Kidney capillary endothelial cell (primary cell): ENCODE data around the gene MPP3.

Source experiments
- DNase-seq: peaks from one replicate; pipeline ENCODE4 v3.0.0-alpha.2; 2018; ENCODE audit warnings: low spot score

The MPP3 gene

GRCh38 chr17:43832168-43832975 lies 574 bp downstream of the MPP3 start:
- no peak for DNase-seq

- DNase-seq = no peak
Measured at GRCh38 chr17:43831633-43832032, 1.3 kb downstream of the MPP3 start.

GRCh38 chr17:43830510-43831140 lies 2.3 kb downstream of the MPP3 start:
- DNase-seq = no peak

- DNase-seq = no peak
Measured at GRCh38 chr17:43829738-43830137, 3.2 kb downstream of the MPP3 start.

GRCh38 chr17:43827596-43827995 lies 5.3 kb downstream of the MPP3 start:
- DNase-seq = no peak

DNA sequence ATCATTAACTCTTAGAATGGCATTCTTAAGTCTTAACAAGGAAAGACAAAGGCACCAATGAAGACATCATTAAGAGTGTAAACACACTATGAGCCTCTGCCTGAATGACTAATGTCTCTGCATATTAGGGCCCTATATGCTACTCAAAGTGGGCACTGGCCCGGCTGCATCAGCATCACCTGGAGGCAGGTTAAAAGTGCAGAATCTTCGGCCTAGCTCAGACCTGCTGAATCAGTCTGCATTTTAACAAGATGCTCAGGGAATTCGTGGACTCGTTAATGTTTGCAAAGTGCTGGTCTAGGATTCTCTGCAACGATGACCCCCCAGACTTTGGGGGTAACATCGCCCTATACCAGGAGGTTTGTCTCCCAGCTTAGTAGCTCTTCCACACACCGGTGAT lies 6.7 kb downstream of the MPP3 start:
- no peak for DNase-seq

GRCh38 chr17:43825567-43825966 lies 7.4 kb downstream of the MPP3 start:
- no peak for DNase-seq

DNA sequence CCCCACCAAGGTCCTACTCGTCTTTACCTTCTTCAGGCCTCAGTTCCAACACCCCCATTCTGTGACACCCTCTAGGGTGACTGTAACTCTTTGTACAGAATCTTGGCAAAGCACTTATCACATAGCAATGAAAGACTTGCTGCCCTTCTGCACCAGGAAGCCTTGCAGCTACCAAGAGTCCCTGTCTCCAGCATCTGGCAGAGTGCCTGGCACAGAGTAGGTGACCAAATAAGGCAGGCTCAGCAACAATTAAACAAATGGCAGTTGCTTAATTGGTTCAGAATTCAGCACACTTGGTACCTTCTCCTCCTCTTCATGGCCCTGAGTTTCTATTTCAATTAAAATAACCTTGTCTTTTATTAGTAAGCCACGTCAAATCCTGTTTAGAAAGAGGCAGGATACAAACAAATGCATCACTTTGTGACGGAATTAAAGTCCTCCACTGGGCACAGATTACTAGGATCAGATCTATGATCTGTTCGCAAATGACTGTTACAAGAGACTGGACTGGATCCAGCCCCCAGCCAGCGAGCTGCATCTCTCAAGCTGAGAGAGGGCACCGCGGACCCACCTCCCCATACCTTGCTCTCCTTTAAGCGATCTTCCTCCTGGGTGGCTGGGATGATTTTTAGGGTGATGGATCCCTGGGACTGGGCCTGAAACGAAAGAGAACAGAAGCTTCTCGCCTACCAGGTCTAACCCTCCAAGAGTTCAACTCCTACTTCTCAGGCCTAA lies 9.4 kb downstream of the MPP3 start:
- DNase-seq = no peak

DNA sequence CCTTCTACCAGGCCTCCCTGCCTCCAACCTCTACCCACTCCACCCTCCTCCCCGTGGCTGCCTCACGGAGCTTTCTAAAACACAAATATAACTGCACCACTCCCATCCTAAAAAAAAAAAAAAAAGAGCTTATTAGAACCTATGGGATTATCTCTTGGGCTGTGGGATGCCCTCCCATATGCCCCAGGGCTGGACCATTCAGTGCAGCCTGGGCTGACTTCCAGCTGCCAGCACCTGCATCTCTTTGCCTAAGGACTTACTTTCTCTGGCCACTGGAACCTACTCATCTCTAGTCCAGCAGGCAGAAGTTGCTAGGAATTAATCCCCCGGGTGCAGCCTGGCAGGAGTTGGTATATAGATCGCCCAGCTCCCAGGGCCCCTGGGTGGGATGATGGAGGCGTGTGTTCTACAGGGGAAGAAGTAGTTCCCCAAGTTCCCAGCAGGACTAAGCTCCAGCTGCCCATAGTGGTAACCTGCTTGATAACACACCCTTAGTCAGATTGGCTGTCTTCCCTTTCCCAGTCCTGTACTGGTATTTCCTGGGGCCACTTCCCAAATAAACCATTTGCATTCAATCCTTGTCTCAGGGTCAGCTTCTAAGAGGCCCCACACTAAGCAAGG lies 10.3 kb downstream of the MPP3 start:
- DNase-seq = no peak

- DNase-seq = no peak
Measured at GRCh38 chr17:43820759-43821158, 12.2 kb downstream of the MPP3 start.

- DNase-seq = no peak
Measured at GRCh38 chr17:43818966-43819365, 14.0 kb downstream of the MPP3 start.

DNA sequence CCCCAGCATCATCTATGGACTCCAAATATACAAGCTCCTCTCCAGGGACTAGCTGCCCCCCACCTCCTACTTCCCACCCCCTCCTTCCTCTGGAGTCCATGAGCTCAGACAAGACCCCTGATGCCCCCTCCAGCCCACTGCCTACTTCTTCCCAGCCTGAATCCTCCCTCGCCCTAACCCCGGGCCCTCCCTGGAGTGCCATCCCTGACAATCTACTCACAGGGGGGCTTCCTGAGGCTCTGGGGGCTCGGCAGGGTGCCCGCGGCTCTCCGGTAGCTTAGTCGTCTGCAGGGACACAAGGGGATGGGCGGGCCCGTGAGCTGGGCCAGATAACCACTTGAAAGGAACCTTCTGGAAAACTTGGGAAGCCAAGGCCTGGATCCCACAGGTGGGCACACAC lies 15.1 kb downstream of the MPP3 start:
- DNase-seq = no peak

GRCh38 chr17:43816336-43817320 lies 16.3 kb downstream of the MPP3 start:
- no peak for DNase-seq

DNA sequence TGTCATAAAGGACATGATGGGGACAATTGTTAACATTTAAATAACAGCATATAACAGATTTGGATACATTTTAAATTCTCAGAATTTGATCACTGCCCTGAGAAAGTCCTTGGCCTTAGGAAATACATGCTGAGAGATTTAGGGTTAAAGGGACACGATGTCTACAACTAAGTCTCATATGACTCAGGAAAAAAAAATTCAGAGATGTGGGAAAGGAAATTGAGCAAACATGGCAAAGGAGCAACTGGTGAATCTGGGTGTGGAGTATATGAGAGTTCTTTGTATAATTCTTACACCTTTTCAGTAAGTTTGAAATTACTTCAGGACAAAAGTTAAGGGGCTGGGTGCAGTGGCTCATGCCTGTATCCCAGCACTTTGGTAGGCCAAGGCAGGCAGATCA lies 18.2 kb downstream of the MPP3 start:
- peak; percentile 52 for DNase-seq

- DNase-seq = no peak
Measured at GRCh38 chr17:43814026-43814425, 18.9 kb downstream of the MPP3 start.

DNA sequence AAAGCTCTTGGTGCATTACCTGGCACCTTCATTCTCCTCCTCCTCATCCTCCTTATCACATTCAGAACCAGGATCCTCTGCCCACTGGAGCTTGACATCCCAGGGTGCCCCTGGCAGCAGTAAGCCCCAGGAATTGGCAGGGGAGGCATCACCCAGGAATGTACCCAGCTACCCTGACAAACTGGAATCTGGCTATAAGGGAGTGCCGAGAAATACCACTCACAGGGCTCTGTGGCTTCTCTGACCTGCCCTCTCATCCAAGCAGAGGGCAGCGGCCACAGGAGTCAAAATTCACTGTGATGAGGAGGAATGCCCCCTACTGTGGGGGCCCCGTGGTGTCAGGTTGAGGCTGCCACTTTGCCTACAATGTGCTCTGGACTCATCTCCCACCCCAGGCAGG lies 19.6 kb downstream of the MPP3 start:
- DNase-seq = no peak

DNA sequence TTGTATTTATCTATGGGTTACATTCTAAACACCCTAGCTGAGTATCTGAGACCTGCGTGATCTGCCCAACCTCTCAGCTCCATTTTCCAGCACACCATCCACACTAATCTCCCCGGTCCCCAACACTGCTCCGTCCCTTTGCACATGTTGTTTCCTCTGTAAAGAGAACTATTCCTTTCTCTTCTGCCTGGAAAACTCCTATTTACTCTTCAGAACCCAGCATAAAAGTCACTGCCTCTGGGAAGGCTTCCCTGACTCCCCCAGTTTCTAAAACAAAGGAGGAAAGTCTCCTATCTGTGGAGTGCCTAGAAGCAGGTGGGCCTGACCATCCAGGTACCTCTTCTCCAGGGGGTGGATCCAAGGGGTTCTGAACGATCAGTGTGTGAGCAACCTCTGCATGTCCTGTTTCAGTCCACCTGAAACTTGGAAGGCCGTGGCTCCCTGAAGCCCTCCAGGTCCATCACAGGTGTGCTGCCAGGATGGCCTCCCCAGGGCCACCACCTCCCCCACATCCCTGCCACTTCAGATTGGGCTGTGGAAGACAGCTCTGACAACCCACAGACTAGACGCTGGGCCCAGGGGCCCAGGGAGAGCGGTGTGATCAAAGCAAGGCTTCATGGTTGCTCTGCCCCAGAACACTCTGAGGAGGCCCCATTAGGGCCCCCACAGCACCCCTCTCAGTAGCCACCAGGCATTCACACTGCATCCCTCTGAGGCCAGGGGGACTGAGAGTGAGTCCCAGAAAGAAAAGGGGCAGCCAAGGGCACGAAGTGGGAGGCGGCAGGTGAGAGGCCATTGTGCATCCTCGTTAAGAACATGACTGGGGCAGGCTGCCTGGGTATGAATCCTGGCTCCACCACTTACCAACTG lies 20.3 kb downstream of the MPP3 start:
- no peak for DNase-seq

- no peak for DNase-seq
Measured at GRCh38 chr17:43810823-43811222, 22.1 kb downstream of the MPP3 start.

DNA sequence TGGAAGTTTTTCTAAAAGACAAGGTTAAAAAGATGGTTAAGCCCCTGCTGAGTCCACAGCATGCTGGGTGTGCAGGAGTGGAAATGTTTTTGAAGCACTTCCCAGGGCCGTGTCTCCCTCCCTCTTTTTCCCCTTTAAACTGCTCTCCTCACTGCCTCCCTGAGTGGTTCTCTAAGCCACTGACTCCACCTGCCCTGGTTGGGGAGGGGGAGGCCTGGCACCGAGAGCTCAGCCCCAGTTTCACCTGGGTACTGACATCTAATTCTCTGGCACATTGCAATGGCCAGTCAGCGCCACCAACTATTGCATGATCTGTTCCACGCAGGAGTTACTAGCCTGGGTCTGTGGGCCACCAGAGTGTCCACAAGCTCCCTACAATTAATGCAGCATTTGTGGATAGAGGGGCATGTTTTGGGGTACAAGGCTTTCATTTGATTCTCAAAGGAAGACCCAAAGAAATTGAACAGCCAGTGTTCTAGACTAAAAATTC lies 22.7 kb downstream of the MPP3 start:
- no peak for DNase-seq

DNA sequence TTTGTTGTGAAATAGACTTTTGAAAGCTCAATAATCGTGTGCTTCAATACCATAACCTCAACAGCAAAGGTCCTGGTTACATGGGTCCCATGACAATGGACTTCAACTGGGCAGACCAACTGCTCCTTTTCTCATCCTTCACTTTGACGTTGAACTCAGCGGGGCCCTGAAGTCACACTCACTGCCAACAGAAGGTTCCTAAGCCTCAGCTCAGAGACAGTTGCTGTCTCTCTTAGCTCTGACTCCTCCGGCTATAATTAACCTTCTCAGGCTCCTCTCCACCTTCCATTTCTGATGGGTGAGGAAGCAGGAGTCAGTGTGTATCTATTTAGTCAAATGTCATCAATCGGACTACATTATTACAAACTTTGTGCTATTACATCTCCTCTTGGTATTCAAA lies 23.8 kb downstream of the MPP3 start:
- DNase-seq = no peak
